Esophagus mucosa (tissue), 1 donor: Measurements from ENCODE around the gene SLC38A4. TPM values are rescaled to one million over a fixed set of nuclear protein-coding genes. Genes with fewer than 3 reads are reported as not detected.

Source experiments
- ATAC-seq: fragments of 200-7000 bp; cut with Tn5 transposase; one replicate; pipeline ENCODE4 v1.9.1; 2020
- total RNA-seq: library from RNA; stranded (reverse); gene quantifications from one replicate; pipeline ENCODE4 v1.2.4, GENCODE V29; 2023
- donor health status: DM: yes; HTN: yes; CAD: no.

The SLC38A4 gene
- total RNA-seq, 1 donor from 2014 or later, result 2.4 TPM

DNA sequence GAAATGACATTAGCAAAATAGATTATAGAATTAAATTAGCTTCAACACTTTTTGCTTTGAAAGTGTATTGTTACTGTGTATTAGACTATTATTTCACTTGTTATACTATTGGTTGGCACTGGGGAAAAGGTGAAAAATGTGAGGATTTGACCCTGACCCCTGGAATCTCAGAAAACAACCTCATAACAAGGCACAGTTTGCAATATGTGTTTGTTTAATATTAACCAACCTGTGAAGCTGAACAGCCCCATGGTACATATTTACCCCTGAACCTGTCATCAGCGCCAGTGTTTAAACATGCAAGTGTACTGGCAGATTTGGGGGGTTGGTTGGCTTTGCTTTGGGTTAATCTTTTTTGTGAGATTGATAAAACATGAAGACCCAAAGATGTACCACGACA, 11.7 kb downstream of the SLC38A4 start:
- no peak for ATAC-seq

- no peak for ATAC-seq
Measured at GRCh38 chr12:46811185-46811584, 14.6 kb downstream of the SLC38A4 start.

- no peak for ATAC-seq
Measured at GRCh38 chr12:46808955-46809697, 16.7 kb downstream of the SLC38A4 start.

- no peak for ATAC-seq
Measured at GRCh38 chr12:46808317-46808716, 17.5 kb downstream of the SLC38A4 start.

- ATAC-seq, result no peak
Measured at GRCh38 chr12:46804054-46804453, 21.7 kb downstream of the SLC38A4 start.

DNA sequence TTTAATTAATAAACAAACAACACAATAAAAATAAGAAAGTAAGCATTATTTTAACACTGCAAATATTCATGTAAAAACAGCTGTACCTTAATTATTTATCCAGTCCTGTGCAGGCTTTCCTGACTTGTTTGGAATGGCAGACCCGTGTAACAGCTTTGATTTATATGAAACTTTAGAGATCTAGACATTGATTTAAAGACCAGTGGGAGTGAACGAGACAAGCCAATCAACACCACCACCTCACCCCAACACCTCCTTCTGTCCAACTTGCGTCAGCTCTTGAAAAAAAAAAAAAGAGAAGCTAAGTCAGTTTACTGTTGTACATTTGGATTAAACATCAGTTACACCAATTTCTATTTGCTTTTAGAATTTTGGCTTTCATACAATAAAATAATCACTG, 22.3 kb downstream of the SLC38A4 start:
- no peak for ATAC-seq

- ATAC-seq, result no peak
Measured at GRCh38 chr12:46801293-46801692, 24.5 kb downstream of the SLC38A4 start.

- no peak for ATAC-seq
Measured at GRCh38 chr12:46800160-46800559, 25.6 kb downstream of the SLC38A4 start.

DNA sequence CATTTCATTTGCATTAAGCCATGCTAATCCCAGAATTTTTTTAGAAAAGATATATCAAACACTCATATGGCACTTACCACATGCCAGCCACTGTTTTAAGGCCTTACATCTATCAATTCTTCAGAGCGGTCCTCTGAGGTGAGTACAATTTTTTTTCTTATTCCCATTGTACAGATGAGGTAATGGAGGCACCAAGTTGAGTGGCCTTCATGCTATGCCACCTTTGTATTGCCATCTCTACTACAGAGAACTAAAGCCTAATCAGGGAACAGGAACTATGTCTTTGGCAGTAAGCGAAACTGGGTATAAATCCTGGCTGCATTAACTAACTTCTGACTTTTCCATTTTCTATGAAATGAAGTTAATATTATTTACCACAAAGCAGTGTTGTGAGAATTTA, 27.1 kb downstream of the SLC38A4 start:
- ATAC-seq, result no peak

DNA sequence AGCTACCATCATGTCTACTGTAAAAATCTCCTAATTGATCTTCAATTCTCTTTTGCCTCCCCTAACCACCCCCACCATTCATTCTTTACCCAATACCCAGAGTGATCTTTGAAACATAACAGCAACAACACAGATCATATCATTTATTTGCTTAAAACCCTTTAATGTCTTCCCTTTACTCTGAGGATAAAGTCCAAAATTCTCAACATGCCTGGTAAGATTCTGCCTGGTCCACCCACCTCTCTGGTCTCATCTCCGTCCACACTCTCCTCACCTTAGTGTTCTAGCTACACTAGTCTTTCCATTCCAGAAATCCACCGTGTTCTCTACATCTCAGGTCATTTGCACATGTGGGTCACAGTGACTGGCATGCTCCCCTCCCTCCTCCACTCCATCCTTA, 27.7 kb downstream of the SLC38A4 start:
- ATAC-seq, result no peak

DNA sequence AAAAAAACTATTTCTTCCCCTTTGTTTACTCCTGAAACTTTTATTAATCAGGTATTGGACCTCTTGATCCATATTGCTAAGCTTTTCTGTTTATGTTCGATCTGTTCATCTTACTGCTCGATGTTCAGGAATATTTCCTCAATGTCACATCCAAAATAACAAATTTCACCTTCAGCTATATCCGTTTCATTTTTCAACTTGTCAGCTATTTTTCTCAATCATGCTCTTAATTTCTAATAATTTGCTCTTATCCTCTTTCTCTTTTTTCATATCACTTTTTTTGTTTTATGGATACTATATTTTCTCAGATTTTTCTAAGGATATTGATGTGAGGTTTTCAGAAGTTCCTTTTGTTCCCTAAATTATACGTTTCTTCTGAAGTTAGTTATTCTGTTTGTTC, 29.8 kb downstream of the SLC38A4 start:
- no peak for ATAC-seq

DNA sequence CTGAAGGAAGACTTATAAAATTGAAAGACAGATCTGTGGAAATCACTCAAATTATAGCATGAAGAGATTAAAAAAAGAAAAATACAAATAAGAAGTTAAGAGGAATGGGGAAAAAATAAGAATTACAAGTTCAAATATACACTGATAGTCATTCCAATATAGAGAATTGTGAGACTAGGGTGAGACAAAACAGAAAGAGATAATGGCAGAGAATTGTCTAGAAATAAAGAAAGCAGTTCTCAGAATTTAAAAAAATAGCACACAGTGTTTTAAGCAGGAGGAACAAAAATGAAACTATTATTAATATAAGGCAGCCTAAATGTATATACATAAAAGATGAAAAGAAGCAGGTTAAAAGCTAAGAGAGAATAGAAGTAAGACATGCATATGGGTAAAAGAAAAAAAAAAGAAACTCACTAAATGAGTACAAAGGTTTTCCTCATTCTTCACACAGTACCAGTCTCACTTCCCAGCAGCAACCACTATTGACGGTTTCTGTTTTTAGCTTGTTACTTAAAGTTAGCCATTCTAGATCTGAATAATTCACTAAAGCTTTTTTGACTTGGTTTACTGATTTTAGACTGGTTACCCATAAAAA, 31.1 kb downstream of the SLC38A4 start:
- ATAC-seq, result no peak

DNA sequence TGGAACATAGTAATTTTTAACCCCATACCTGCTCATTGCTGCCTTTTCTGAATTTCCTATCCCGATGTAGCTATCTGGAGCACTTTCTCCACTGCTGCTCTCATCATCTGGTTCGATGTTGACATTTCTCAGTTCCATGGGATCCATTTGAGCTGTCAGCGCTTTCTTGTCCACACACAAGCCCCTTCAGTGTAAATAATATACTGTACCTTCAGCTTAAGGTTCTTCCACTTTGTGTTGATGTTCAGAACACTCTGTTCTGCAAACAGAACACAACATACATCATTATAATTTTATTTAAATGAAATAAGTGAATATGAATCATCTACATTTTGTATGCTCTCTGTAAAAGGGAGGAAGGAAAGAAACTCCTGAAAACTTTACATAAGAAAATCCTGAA, 32.9 kb downstream of the SLC38A4 start:
- ATAC-seq, result no peak

- ATAC-seq, result no peak
Measured at GRCh38 chr12:46790066-46790465, 35.7 kb downstream of the SLC38A4 start.

DNA sequence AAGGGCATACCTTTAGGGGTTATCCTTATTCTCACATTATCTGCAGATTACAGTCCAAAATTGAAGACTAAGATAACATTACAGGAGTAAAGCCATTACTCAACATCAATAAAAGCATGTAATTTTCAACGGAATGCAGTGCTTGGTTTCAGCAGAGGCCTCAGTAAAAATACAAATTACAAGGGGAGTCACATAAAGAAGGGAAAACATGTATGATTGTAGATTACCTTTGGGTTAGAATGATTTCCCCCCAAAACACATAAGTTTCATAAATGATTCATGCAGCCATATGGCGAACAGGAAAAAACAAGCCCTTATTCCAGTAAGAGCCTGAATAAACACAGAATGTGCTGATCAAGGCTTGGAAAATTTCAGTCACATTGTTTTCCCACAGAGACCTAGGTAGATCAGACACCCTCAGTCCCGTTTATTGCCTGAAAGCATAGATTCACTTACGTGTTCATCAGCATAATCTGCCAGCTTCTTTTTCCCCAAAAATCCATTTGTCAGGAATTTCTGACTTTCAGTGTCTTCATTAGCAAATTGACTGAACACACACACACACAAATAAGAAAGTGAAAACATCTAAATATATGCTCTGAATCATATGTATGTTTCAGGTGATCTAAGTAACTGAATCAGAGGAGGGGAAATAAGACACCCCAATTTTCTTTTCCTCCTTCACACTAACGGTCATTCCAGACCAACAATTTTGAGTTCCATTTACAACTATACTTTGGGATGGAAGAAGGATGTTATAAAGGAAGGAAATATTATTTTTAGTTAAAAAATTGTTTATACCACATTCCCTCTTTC, 37.5 kb downstream of the SLC38A4 start:
- no peak for ATAC-seq

DNA sequence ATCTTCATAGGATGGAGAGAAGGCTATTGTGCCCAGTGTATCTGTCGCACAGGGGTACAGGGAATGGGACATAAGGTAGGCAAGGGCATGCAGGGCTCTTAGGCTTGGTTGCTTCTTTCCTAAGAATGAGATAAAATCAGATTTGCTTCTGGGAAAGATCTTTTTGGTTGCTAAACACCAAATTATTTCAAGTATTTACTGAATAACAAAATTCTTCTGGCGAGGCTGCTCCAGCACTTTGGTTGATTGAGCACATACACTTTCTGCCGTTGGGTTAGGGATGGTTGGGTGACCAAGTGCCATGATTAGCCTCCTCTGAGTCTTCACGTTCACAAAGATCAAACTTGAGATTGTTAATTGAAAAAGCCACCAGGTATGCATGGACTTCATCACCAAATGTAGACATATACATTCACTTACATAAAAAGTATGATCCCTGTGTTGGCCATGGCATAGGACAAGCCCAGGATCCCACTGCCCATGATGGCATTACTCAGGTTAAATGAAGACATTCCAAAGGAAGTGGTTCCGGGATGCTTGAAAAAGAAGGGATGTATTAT, 38.2 kb downstream of the SLC38A4 start:
- ATAC-seq, result no peak

GRCh38 chr12:46786774-46787173, 39.0 kb downstream of the SLC38A4 start:
- ATAC-seq, result no peak

DNA sequence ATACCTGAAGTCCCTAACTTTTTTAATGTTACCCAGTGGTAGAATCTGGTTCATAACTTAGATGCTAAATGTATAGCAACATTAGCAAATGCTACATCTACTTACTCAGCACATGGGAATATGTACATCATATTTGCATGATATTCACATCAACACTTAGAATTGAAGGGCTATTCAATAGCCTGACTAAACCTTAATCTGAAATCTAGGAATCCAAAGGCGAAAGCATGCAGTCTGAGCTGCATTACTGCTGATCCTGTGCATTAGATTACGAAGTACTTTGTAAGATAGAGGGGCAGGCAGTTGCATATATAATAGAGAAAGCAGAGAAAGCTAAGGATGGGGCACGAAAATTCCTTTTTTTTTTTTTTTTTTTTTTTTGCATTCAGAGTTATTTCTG, 40.4 kb downstream of the SLC38A4 start:
- ATAC-seq, result no peak

- no peak for ATAC-seq
Measured at GRCh38 chr12:46783871-46784270, 41.9 kb downstream of the SLC38A4 start.

DNA sequence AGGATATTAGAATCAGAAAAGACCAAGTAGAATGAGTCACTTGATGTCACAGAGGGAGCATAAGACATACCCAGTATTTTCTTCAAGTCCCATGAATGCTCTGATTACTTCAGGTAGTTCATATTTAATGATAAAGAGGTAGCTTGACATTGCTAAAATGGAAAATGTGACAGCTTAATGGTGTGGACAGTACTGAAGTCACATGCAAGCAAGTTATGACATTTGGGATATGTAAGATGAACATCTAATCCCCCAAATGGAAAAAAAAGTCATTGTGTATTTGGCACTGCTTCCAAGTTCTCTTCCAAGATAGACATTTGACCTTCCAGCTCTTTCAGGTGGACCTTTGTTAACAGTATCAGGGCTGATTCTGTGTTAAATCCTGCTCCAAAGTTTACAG, 45.9 kb downstream of the SLC38A4 start:
- no peak for ATAC-seq

DNA sequence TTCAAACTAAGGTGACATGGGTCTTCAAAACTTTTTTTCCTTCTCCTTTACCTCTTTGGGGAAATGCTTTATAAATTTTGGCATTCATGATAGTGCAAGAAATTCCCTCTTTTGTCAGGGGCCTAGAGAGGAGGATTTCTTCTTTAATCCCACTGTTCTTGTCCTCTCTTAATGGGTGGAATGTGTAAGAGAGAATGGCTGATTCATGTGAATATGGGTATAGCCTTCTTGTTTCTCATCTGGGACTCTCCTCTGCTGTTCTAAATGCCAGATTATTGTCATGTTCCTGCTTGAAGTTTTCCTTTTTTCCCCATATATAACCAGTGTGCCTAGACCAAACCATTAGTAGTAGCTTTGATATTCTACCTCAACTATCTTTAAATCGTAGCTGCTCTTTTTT, 46.7 kb downstream of the SLC38A4 start:
- ATAC-seq, result no peak

GRCh38 chr12:46778415-46778814, 47.4 kb downstream of the SLC38A4 start:
- ATAC-seq, result no peak

GRCh38 chr12:46777587-46777986, 48.2 kb downstream of the SLC38A4 start:
- ATAC-seq, result no peak
